ENCODE results near the gene BCL7C. TPM values are rescaled to one million over a fixed set of nuclear protein-coding genes. Genes with fewer than 3 reads are reported as not detected.

Gene BCL7C
- total and polyA plus RNA-seq, 2 of the 8 experiments (the other 6 are each of a cell fraction or from before 2014, with no cell fraction given) = 8.6 to 17.2 TPM

DNA sequence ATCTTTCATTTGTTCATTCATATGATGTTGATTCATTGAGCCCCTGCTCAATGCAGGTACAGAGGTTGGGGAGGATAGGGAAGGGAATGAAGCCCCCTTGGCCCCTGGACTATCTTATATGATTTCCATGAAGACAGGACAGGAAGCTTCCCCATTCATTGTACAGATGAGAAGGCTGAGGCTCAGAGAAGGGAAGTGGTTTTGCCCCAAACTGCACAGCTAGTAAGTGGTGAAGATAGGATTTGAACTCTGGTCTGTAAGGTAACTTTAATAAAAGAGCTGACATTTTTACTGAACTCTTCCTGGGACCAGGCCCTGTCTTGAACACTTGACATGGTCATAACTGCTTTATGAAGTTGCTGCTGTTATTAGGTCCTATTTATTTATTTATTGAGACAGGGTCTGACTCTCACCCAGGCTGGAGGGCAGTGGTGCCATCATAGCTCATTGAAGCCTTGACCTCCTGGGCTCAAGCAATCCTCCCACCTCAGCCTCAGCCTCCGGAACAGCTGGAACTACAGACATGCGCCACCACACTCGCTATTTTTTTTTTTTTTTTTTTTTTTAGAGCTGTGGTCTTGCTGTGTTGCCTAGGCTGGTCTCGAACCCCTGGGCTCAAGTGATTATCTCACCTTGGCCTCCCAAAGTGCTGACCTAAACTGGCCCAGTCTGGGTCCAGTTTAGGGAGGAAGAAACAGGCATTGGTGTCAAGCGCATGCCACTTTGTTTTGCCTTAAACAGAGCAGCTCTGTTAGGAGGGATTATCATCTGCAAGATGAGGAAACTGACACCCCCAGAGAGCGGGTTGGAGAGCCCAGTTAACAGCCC is 7.5 kb upstream of the BCL7C start:
- H3K23me2 ChIP-seq (ENCODE audit: low read depth, low read length) = peaks cover 5% of the 10 kb centered on the region; the same call in 1 of the 2 replicates
- no peak overlapping the region for H4K91ac ChIP-seq (replicated peaks; ENCODE audit: insufficient read length, low read length)
- no peaks in the 10 kb centered on the region for H3K36me3 ChIP-seq (ENCODE audit: control insufficient read depth in 2 of 4, insufficient read depth in 4 of 4, low read length in 3 of 4)
- H3K18ac ChIP-seq (ENCODE audit: extremely low read depth, low read length) = no peak overlapping the region
- peaks cover 0 to 19% (median 3%) of the 10 kb centered on the region in 4 experiments; a peak in 4 of 7 replicates for H3K27me3 ChIP-seq (replicated peaks in 1 of 4; ENCODE audit: control insufficient read depth in 3 of 4, extremely low read depth in 1 of 4, insufficient read depth in 3 of 4, low read length in 3 of 4)
- H3K14ac ChIP-seq (ENCODE audit: insufficient read length) = no peak overlapping the region
- ChIA-PET CTCF (ENCODE audit: partially characterized antibody) (interaction anchor here (0.6 to 6.4 kb wide), 22 partner anchors 8 to 229 kb away, joined by 3 to 69 read pairs (median 4); no protein-coding TSS in a partner anchor), POLR2A (ENCODE audit: partially characterized antibody) (interaction anchor here (0.6 to 2.7 kb wide), 16 partner anchors 9 to 243 kb away, joined by 3 to 23 read pairs (median 4); partner anchors contain the start of genes FBRS, FBXL19 and ZNF629)
- H2BK20ac ChIP-seq (ENCODE audit: low read length) = no peak overlapping the region
- no peaks in the 10 kb centered on the region for H3K79me1 ChIP-seq (ENCODE audit: low read depth, low read length)
- H2BK12ac ChIP-seq (ENCODE audit: low read depth, low read length) = no peak overlapping the region
- H2BK15ac ChIP-seq (ENCODE audit: low read length) = no peak overlapping the region
- no peak overlapping the region; the same call in 1 of the 2 replicates for H4K8ac ChIP-seq (ENCODE audit: extremely low read depth, insufficient read depth, low read length)
- H2BK120ac ChIP-seq (replicated peaks; ENCODE audit: low read depth, low read length) = no peak overlapping the region
- peaks cover 2 to 5% (median 4%) of the 10 kb centered on the region in 4 experiments; a peak in 5 of 7 replicates for H3K4me1 ChIP-seq (replicated peaks in 1 of 4; ENCODE audit: control insufficient read depth in 3 of 4, insufficient read depth in 4 of 4, low read length in 3 of 4)
- H3K9ac ChIP-seq (replicated peaks in 1 of 4; ENCODE audit: extremely low read depth in 1 of 4, low read depth in 3 of 4, low read length in 3 of 4) = no peak overlapping the region
- TF ChIP-seq, protein P1, sequence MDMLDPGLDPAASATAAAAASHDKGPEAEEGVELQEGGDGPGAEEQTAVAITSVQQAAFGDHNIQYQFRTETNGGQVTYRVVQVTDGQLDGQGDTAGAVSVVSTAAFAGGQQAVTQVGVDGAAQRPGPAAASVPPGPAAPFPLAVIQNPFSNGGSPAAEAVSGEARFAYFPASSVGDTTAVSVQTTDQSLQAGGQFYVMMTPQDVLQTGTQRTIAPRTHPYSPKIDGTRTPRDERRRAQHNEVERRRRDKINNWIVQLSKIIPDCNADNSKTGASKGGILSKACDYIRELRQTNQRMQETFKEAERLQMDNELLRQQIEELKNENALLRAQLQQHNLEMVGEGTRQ (IDR thresholded peaks at IDR 0.05; ENCODE audit: low read length) = no peak
- TF ChIP-seq RXRA (IDR thresholded peaks at IDR 0.05; ENCODE audit: insufficient read depth, low read depth, low read length) = no peak
- no peak for TF ChIP-seq SAP30 (IDR thresholded peaks at IDR 0.05; ENCODE audit: insufficient read depth, insufficient replicate concordance, low read length)
- no peak for TF ChIP-seq TEAD4 (IDR thresholded peaks at IDR 0.05; ENCODE audit: low read depth, low read length)
- TF ChIP-seq, protein P2, sequence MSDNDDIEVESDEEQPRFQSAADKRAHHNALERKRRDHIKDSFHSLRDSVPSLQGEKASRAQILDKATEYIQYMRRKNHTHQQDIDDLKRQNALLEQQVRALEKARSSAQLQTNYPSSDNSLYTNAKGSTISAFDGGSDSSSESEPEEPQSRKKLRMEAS (IDR thresholded peaks at IDR 0.05) = no peak
- no peak for TF ChIP-seq EGR1 (IDR thresholded peaks at IDR 0.05; ENCODE audit: borderline replicate concordance, low read depth, low read length)
- peak; percentile 14 for TF ChIP-seq EZH2 (IDR thresholded peaks at IDR 0.05; ENCODE audit: low read depth, low read length, severe bottlenecking)
- no peak for TF ChIP-seq BACH1 (IDR thresholded peaks at IDR 0.05; ENCODE audit: low read length)
- TF ChIP-seq CEBPB (IDR thresholded peaks at IDR 0.05; ENCODE audit: low read depth, low read length) = no peak
- peak overlapping the region; percentile 36 to 63 (median 40) for H3K4me3 ChIP-seq (ENCODE audit: extremely low read depth in 1 of 4, insufficient read depth in 2 of 4, low read depth in 3 of 4, low read length in 4 of 4)
- peak overlapping the region; percentile 49 to 69 for H3K4me2 ChIP-seq (ENCODE audit: insufficient read depth in 1 of 2, low read depth in 2 of 2, low read length in 2 of 2)
- no peak overlapping the region for H3K56ac ChIP-seq (replicated peaks; ENCODE audit: insufficient read length, low read depth, low read length)
- H4K20me1 ChIP-seq (replicated peaks in 1 of 2; ENCODE audit: control insufficient read depth in 1 of 2, insufficient read depth in 2 of 2, low read length in 2 of 2) = no peaks in the 10 kb centered on the region
- H3K27ac ChIP-seq (ENCODE audit: low read depth, low read length) = no peak overlapping the region
- no peak for DNase-seq (ENCODE audit: low read depth in 1 of 2, low spot score in 2 of 2)
- no peaks in the 10 kb centered on the region for H3K9me3 ChIP-seq (ENCODE audit: insufficient read depth in 2 of 2, low read depth in 1 of 2, low read length in 1 of 2)
- no peak overlapping the region for H2BK5ac ChIP-seq (ENCODE audit: low read depth, low read length)
- H3K4ac ChIP-seq (replicated peaks; ENCODE audit: insufficient read length, low read depth, low read length) = no peak overlapping the region
- no peak for FAIRE-seq
- no peak overlapping the region for H2AK5ac ChIP-seq (ENCODE audit: low read depth, low read length)
- H3K79me2 ChIP-seq (ENCODE audit: control insufficient read depth in 1 of 2, insufficient read depth in 2 of 2, low read length in 2 of 2) = no peaks in the 10 kb centered on the region
- H4K5ac ChIP-seq (ENCODE audit: insufficient read length, low read depth, low read length) = no peak overlapping the region
- WGBS, 2 experiments (ENCODE audit: extremely low coverage in 1 of 2, insufficient coverage in 1 of 2, insufficient read length in 1 of 2, insufficient replicate concordance in 2 of 2, low coverage in 1 of 2, low lambda C conversion rate in 2 of 2, missing lambda C conversion rate in 1 of 2) = 36% methylated on average over 3 of the region's 6 CpGs; no CpG with 5 or more reads in 1 of the 2 experiments
- H3K23ac ChIP-seq (ENCODE audit: insufficient read length) = no peak overlapping the region
- H2AFZ ChIP-seq (ENCODE audit: low read length) = no peak overlapping the region
